ENCODE results near the gene JAKMIP3. TPM values are rescaled to one million over a fixed set of nuclear protein-coding genes. Genes with fewer than 3 reads are reported as not detected.

Gene JAKMIP3
- total RNA-seq, 1 experiment from 2014 or later = 0.42 TPM

DNA sequence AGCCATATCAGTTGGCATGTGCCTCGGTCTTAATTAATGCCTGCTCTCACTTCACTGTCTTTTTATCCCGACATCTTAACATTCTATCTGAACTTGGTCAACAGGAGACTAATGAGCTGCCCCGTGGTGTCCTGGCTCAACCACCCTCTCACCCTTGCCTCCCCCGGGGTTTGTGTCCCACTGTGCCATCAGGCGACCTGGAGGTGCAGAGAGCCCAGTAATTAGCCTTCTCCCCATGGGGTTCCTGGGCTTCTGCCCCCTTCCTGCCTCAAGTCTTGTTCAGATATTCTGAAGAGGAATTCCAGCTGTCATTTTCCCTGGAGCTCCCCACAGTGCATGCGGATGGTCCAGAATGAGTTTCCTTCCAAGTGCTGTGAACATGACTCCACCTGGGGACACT, 10.1 kb upstream of the JAKMIP3 start:
- H3K27me3 ChIP-seq (ENCODE audit: control insufficient read depth, insufficient read depth, low read length) = no peaks in the 10 kb centered on the region
- H3K36me3 ChIP-seq (replicated peaks; ENCODE audit: control insufficient read depth, insufficient read depth, low read length) = no peaks in the 10 kb centered on the region
- DNase-seq = no peak
- no peak overlapping the region for H3K4me3 ChIP-seq (ENCODE audit: insufficient read depth, low read depth, low read length)

DNA sequence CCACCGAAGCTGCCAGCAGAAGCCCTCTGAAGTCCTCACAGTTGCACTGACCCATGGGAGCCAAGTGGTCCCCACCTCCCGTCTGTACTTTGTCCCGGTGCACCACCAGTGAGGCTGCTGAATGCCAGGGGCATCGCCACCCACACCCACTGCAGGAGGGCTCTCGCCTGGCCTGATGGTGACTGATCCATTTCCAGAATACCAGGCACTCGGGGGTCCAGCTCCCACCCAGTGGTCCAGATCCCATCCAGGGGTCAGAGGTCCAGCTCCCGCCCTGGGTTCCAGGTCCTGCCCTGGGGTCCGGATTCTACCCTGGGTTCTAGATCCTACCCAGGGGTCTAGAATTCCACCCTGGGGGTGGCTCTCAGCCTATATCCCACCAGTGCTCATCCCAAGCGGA, 9.1 kb upstream of the JAKMIP3 start:
- H3K4me3 ChIP-seq (ENCODE audit: insufficient read depth, low read depth, low read length) = no peak overlapping the region
- H3K27me3 ChIP-seq (ENCODE audit: control insufficient read depth, insufficient read depth, low read length) = no peaks in the 10 kb centered on the region
- DNase-seq = peak; percentile 35
- no peaks in the 10 kb centered on the region for H3K36me3 ChIP-seq (replicated peaks; ENCODE audit: control insufficient read depth, insufficient read depth, low read length)

DNA sequence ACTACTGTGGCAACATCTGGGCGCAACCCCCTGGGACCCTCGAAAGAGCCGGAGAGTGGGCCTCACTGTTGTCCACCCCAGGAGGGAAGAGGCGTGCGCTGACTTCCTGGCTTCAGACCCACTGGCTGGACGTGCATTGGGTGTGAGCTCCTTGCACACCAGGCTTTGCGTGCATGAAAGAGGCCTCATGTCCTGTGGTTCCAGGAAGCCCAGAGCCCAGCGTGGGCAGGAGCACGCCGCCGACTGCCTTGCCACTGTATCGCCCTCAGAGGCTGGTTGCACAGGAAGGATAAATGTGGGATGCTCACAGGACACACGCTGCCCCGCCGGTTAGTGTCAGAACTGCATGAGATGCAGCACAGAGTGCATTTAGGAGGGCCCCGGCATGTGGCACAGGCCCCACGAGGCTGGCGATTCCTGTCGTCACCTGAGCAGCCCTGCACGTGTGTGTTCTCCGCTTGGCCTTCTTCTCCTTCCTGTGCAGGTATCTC, 8.5 kb upstream of the JAKMIP3 start:
- H3K27me3 ChIP-seq (ENCODE audit: control insufficient read depth, insufficient read depth, low read length) = no peaks in the 10 kb centered on the region
- H3K36me3 ChIP-seq (replicated peaks; ENCODE audit: control insufficient read depth, insufficient read depth, low read length) = no peaks in the 10 kb centered on the region
- H3K4me3 ChIP-seq (ENCODE audit: insufficient read depth, low read depth, low read length) = no peak overlapping the region
- peak; percentile 45 for DNase-seq

DNA sequence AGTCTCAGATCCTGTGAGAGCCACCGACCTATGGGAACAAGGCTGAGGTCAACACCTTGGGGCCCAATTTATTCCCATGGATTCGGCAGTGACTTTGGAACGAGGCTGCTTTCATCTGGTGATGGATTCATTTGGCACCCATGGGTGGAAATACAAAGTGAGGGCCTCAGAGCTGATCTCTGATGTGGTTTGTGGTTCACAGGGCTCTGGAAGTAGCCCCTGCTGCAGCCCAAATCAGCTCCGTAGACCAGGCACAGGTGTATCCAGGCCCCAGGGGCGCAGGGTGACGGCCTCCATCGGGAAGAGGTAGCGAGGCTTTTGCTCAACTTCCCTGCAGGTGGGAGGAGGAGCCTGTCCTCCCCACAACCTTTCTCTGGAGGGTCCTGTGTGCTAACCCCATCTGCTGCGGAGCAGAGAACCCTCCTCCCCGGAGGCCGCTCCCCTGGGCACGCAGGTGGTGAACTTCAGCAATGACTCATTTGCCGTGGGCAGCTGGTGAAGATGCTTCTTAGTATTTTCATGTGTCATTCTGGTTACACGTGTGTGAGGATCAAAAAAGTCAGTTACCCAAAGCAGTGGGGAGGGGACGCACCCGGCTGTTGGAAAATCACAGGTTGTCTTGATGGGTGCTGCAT, 7.5 kb upstream of the JAKMIP3 start:
- H3K27me3 ChIP-seq (ENCODE audit: control insufficient read depth, insufficient read depth, low read length) = no peaks in the 10 kb centered on the region

DNA sequence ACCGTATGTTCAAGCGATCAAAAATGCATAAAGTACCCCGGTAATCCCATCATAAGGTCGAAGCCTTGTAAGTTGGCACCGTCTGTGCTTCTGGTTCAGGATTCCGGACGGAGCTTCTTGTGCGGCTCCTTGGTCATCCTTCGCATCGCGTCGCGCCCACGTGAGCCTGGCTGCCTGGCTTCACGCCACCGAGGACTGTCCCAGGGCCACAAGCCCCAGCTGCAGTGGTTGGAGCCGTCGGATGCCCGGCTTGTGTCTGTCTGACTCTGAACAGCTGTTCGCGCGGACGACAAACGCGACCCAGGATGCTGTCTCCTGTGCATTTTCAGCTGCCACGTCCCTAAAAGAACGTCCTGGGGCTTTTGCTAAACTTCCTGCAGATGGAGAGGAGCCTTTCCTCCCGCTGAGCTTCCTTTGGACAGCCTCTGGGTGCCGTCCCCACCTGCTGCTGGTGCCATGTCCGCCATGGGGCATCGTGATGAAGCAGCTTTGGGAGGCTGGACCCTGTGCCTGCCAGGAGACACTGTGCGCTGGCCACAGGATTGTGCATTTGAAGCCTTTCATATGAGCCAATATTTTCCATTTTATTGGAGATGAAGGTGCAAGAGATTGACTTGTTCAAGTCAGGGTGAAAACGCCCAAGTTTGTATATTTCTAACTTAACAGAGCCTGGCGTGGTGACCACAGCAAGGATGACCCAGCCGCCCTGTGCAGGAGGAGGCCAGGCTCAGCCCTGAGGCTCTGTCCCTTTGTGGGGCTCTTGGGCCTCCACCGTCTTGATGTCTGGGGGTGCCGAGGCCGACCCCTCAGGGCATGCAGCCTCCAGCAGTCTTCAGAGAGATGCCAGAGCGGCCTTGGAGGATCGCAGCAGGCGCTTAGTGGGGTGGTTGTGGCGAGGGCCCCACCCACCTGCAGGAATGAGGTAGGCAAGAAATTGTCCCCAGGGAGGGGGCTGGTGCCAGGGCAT, 6.7 kb upstream of the JAKMIP3 start:
- DNase-seq = peak; percentile 57
- no peak overlapping the region for H3K4me3 ChIP-seq (ENCODE audit: insufficient read depth, low read depth, low read length)
- H3K27me3 ChIP-seq (ENCODE audit: control insufficient read depth, insufficient read depth, low read length) = no peaks in the 10 kb centered on the region
- no peaks in the 10 kb centered on the region for H3K36me3 ChIP-seq (replicated peaks; ENCODE audit: control insufficient read depth, insufficient read depth, low read length)

More for the DNA sequence above, 7.5 kb upstream of the JAKMIP3 start:
- H3K36me3 ChIP-seq (replicated peaks; ENCODE audit: control insufficient read depth, insufficient read depth, low read length) = no peaks in the 10 kb centered on the region
- no peak overlapping the region for H3K4me3 ChIP-seq (ENCODE audit: insufficient read depth, low read depth, low read length)
- DNase-seq = peak; percentile 41

DNA sequence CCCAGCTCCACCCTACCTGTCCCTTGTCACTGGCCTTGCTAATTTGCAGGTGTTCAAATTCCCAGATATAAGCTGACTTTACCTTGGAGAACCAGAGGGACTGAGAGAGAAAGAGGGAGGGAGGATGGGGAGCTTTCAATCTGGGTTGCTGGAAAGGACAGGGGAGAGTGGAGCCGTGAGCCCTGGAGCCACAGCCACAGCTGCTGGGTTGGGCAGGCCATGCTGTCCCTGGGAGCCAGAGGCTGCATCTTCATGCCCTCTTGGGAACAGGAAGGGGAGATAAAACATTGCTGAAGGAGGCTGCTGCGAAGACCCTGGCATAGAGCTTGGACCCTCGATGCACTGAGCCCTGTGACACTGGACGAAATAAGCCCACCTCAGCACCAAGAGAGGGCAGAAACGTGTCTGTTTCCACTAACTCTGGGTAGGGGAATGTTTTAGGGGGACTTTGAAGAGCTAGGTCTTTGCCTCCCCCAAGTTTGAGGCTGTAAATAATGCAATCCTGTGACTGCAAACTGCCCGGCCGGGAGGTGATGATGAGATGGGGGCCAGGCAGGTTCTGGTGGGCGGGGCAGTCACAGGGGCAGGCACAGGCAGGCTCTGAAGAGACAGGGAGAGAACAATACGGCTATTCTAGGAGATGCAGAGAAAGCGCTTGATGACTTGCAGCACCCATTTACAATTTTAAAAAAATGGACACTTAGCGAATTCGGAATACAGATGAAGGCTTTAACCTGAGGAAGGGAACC, 5.8 kb upstream of the JAKMIP3 start:
- peak; percentile 77 for DNase-seq
- Histone ChIP-seq H3K27me3 (ENCODE audit: control insufficient read depth, insufficient read depth, low read length) (no peaks in the 10 kb centered on the region), H3K4me3 (ENCODE audit: insufficient read depth, low read depth, low read length) (no peak overlapping the region), H3K36me3 (replicated peaks; ENCODE audit: control insufficient read depth, insufficient read depth, low read length) (no peaks in the 10 kb centered on the region)

DNA sequence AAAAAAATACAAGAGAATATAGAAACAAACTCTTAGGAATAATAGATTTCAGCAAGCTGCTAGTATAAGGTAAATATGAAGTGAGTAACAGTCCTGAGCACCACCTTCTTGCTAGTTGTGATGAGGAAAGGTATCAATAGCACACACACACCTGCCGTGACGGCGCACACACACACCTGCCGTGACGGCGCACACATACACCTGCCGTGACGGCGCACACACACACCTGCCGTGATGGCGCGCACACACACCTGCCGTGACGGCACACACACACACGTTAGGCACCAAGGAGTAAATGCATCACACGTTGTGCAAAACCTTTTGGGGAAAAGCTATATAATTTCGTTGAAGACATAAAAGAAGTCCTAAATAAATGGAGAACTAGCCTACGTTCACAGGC, 4.7 kb upstream of the JAKMIP3 start:
- no peaks in the 10 kb centered on the region for H3K36me3 ChIP-seq (replicated peaks; ENCODE audit: control insufficient read depth, insufficient read depth, low read length)
- DNase-seq = no peak
- no peak overlapping the region for H3K4me3 ChIP-seq (ENCODE audit: insufficient read depth, low read depth, low read length)

DNA sequence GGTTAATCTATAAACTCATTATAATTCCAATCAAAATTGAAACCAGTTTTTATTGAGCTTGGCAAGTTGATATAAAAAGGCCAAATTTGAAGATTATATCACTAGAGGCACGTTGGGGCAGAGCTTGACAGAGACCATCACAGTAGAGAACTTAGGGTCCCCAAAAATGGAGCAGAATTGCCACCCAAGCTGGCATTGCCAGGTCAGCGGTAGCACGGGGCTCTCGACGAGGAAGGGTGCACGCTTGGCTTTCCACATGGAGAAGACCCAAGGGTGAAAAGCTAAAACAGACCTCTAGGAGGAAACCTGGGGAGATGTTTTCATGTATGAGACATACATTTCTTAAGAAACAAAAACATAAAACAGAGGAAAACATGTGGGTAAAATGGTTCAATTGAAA, 4.3 kb upstream of the JAKMIP3 start:
- DNase-seq = peak; percentile 26
- Histone ChIP-seq H3K27me3 (ENCODE audit: control insufficient read depth, insufficient read depth, low read length) (no peaks in the 10 kb centered on the region), H3K36me3 (replicated peaks; ENCODE audit: control insufficient read depth, insufficient read depth, low read length) (no peaks in the 10 kb centered on the region), H3K4me3 (ENCODE audit: insufficient read depth, low read depth, low read length) (no peak overlapping the region)

More for the DNA sequence above, 4.7 kb upstream of the JAKMIP3 start:
- H3K27me3 ChIP-seq (ENCODE audit: control insufficient read depth, insufficient read depth, low read length) = no peaks in the 10 kb centered on the region

DNA sequence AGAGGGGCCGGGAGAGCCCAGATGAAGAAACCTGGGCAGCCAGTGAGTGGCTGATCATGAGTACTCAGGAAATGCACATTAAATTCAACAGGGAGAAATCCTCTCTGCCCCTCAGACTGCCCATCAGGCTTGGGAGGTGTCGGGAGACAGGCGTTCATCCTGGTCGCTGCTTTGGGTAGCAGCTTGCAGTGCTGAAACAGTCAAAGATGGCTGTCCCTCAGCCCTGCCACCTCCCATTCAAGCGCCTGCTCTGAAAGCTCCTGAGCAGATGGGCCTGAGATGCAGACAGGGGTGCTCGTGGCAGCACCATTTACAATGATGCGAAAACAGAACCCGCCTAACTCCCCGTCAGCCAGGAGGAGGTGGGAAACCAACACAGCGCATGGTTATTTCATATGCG, 3.6 kb upstream of the JAKMIP3 start:
- Histone ChIP-seq H3K4me3 (ENCODE audit: insufficient read depth, low read depth, low read length) (no peak overlapping the region), H3K27me3 (ENCODE audit: control insufficient read depth, insufficient read depth, low read length) (no peaks in the 10 kb centered on the region), H3K36me3 (replicated peaks; ENCODE audit: control insufficient read depth, insufficient read depth, low read length) (no peaks in the 10 kb centered on the region)
- peak; percentile 41 for DNase-seq

DNA sequence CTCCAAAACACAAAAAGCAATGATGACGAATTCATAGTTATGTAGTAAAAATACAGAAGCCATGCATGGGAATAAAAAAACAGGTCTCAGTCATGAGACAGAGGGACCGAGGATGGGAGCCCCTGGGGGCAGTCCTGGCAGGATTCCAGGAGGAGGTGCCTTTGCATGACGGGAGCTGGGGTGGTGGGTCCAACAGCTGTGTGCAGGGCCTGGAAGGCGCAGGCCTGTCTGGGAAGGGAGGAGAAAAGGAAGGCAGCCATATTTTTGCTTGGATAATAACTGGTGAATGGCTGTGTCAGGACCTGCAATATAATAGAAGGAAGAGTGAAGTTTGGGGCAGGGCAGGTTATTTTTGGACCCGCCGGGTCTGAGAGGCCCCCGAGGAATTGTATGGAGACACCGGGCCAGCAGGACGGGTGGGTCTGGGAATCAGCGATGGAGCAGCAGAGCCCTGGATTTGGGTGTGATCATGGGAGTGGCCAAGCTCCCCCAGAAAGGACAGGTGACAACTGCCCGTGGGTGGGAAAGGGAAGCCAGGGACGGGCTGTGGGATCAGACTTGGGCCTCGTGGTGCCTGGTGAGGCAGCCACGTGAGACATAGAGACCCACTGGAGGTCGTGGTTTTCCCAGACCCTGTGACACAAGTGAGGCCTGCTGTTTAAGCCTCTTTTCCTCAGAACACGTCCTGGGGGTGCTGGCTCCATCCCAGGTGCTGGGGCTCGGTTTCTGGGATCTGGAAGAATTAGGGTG, 2.9 kb upstream of the JAKMIP3 start:
- H3K4me3 ChIP-seq (ENCODE audit: insufficient read depth, low read depth, low read length) = no peak overlapping the region
- H3K27me3 ChIP-seq (ENCODE audit: control insufficient read depth, insufficient read depth, low read length) = no peaks in the 10 kb centered on the region
- H3K36me3 ChIP-seq (replicated peaks; ENCODE audit: control insufficient read depth, insufficient read depth, low read length) = no peaks in the 10 kb centered on the region
- peak; percentile 36 for DNase-seq

DNA sequence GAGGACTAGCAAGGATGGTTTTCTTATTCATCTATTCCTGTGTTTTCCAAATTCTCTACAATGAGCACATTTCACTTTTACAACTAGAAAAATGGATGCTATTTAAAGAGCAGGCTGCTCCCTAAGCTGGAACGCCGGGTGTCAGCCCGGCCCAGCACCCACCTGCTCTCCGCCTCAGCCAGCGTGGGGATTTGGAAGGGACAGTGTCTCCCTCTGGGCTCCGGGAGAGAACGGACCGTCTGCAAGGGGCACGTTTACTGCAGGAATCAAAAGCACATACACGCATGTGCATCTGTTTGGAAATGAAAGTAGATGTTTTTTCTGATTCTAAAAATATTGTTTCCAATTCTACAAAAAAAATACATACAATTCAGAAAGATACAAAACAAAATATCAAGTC, 2.3 kb upstream of the JAKMIP3 start:
- H3K4me3 ChIP-seq (ENCODE audit: insufficient read depth, low read depth, low read length) = no peak overlapping the region
- H3K27me3 ChIP-seq (ENCODE audit: control insufficient read depth, insufficient read depth, low read length) = no peaks in the 10 kb centered on the region
- peak; percentile 47 for DNase-seq
- no peaks in the 10 kb centered on the region for H3K36me3 ChIP-seq (replicated peaks; ENCODE audit: control insufficient read depth, insufficient read depth, low read length)

DNA sequence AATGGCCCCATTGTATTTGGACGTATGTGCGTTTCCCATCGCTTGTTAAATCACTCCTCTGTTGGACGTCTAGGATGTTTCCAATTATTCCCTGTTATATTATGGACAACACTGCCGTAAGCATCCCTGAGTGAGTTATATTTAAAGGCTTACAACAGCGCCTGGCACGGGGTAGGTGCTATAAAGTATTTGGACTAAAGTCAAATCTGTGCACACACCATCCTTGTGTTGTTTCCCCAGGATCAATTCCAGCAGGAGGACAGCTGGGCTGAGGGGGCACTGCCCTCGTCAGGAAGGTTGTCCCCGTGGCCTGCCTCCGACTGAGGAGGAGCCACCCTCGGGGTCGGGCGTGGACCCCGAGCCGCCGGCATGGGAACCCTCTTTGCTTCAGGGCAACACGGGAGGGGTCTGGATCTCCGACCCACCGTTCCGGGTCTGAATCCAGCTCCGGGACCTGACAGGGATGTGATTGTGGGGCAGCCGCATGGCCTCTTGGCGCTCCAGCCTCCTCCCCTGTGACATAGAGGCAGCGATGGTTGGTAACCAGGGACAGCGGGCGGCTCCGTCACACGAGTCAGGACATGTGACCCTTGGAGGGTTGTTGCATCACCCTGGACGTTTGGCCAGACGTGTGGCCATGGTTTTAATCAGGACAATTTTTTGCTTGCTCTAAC, 1.5 kb upstream of the JAKMIP3 start:
- peak; percentile 45 for DNase-seq
- Histone ChIP-seq H3K27me3 (ENCODE audit: control insufficient read depth, insufficient read depth, low read length) (no peaks in the 10 kb centered on the region), H3K4me3 (ENCODE audit: insufficient read depth, low read depth, low read length) (no peak overlapping the region), H3K36me3 (replicated peaks; ENCODE audit: control insufficient read depth, insufficient read depth, low read length) (no peaks in the 10 kb centered on the region)

DNA sequence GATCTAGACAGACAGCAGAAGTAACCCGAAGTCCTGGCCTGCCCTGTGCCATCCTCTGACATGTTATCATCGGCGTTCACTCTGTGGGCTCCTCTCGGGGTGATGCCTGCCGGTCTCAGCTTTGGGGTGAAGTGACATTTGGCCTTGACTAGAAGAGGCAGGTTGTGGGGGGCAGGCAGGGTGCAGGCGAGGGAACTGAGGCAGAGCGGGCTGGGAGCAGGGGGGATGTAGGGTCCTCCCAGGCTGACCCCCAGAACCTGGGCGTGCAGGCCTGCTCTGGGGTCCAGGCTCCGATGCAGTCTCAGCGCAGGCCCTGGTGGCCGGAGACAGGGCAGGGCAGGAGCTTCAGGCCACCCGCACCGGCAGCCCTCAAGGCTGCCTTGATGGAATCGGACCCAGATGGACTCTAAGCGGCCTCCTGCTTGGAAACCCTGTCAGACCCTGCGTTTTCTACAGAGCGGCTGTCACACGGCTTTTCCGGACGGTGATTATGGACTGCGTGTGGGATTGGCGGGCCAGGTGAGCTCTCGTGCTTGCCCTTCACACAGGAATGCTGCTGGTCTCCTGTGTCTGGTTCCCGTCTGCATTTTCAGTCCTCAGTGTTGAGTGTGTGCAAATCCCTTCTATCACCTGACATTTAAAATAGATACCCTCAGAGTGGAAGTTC, 842 bp upstream of the JAKMIP3 start:
- peak; percentile 72 for DNase-seq
- Histone ChIP-seq H3K4me3 (ENCODE audit: insufficient read depth, low read depth, low read length) (no peak overlapping the region), H3K36me3 (replicated peaks; ENCODE audit: control insufficient read depth, insufficient read depth, low read length) (no peaks in the 10 kb centered on the region), H3K27me3 (ENCODE audit: control insufficient read depth, insufficient read depth, low read length) (no peaks in the 10 kb centered on the region)
